T-helper 1 cell treated with Interleukin-12 subunit alpha and Interleukin-12 subunit beta and Interleukin-4 antibody, amounts not matched to agents 30 μg/mL and 1 μg/mL, for 36 hours (primary cell): ENCODE measurements around the gene ZNF410.

Experiments
- H3K27ac Mint-ChIP-seq: one replicate; pipeline ENCODE4 v1.8.0; 2021; ENCODE audit warnings: mild to moderate bottlenecking, mixed read lengths
- H3K27me3 Mint-ChIP-seq: one replicate; pipeline ENCODE4 v1.8.0; 2021; ENCODE audit warnings: low read depth, mixed read lengths
- H3K36me3 Mint-ChIP-seq: one replicate; pipeline ENCODE4 v1.8.0; 2021; ENCODE audit warnings: low read depth, mixed read lengths
- H3K4me1 Mint-ChIP-seq: one replicate; pipeline ENCODE4 v1.8.0; 2021; ENCODE audit warnings: low read depth, mixed read lengths
- H3K4me3 Mint-ChIP-seq: one replicate; pipeline ENCODE4 v1.8.0; 2021; ENCODE audit warnings: mild to moderate bottlenecking, moderate library complexity, mixed read lengths
- H3K9me3 Mint-ChIP-seq: one replicate; pipeline ENCODE4 v1.8.0; 2021; ENCODE audit warnings: mixed read lengths

ZNF410 gene

DNA sequence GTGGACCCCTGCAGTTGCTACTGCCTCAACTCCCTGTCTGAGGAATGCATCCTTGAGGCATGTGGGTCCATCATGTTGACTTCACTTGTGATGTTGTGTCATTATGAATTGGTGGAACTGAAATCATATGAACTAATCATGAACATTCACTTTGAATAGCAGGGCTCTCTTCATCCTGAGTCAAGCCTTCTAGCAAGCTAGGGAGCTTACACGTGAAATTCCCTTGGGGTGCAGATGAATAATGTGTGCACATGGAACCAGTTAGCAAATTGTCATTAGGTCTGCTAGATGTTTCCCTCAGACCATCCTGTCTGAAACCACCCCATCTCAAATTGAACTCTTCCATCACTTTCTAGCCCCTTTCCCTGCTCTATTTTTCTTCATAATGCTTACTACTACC lies 67.1 kb downstream of the ZNF410 start:
- Mint-ChIP-seq H3K4me1 (peaks cover 11% of the 10 kb centered on the region), H3K27ac (no peak overlapping the region), H3K36me3 (peaks cover 10% of the 10 kb centered on the region), H3K27me3 (no peaks in the 10 kb centered on the region), H3K4me3 (no peak overlapping the region), H3K9me3 (no peaks in the 10 kb centered on the region)

DNA sequence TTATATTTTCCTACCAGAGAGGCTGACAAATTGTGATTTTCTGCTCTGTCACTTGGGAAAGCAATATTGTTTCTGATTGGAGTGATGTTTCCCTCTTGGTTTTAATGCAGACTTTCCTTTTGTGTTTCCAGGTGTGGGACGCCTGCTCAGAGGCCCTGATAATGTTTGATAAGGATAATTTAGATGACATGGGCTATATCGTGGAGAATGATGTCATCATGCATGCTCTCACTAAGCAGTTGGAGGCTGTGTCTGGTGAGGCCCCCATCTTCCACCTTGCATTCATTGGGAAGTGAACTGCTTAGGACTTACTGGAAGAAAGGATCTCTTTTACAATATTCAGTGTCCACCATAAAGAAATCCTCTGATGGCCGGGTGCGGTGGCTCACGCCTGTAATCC lies 69.0 kb downstream of the ZNF410 start:
- peaks cover 5% of the 10 kb centered on the region for H3K4me1 Mint-ChIP-seq
- peaks cover 17% of the 10 kb centered on the region for H3K36me3 Mint-ChIP-seq
- no peaks in the 10 kb centered on the region for H3K9me3 Mint-ChIP-seq
- no peaks in the 10 kb centered on the region for H3K27me3 Mint-ChIP-seq
- H3K4me3 Mint-ChIP-seq = no peak overlapping the region
- no peak overlapping the region for H3K27ac Mint-ChIP-seq

GRCh38 chr14:73958591-73958990 lies 71.9 kb downstream of the ZNF410 start:
- H3K27me3 Mint-ChIP-seq = no peaks in the 10 kb centered on the region
- peaks cover 24% of the 10 kb centered on the region for H3K36me3 Mint-ChIP-seq
- H3K4me1 Mint-ChIP-seq = no peaks in the 10 kb centered on the region
- H3K4me3 Mint-ChIP-seq = no peak overlapping the region
- H3K9me3 Mint-ChIP-seq = no peaks in the 10 kb centered on the region
- H3K27ac Mint-ChIP-seq = no peak overlapping the region

- Mint-ChIP-seq H3K4me3 (no peak overlapping the region), H3K4me1 (no peaks in the 10 kb centered on the region), H3K27me3 (no peaks in the 10 kb centered on the region), H3K9me3 (no peaks in the 10 kb centered on the region), H3K27ac (no peak overlapping the region), H3K36me3 (peaks cover 26% of the 10 kb centered on the region)
Observed at GRCh38 chr14:73961192-73961591, 74.5 kb downstream of the ZNF410 start.

GRCh38 chr14:73965216-73965615 lies 78.6 kb downstream of the ZNF410 start:
- H3K36me3 Mint-ChIP-seq = peaks cover 16% of the 10 kb centered on the region
- H3K4me1 Mint-ChIP-seq = no peaks in the 10 kb centered on the region
- no peak overlapping the region for H3K4me3 Mint-ChIP-seq
- no peak overlapping the region for H3K27ac Mint-ChIP-seq
- no peaks in the 10 kb centered on the region for H3K9me3 Mint-ChIP-seq
- no peaks in the 10 kb centered on the region for H3K27me3 Mint-ChIP-seq

DNA sequence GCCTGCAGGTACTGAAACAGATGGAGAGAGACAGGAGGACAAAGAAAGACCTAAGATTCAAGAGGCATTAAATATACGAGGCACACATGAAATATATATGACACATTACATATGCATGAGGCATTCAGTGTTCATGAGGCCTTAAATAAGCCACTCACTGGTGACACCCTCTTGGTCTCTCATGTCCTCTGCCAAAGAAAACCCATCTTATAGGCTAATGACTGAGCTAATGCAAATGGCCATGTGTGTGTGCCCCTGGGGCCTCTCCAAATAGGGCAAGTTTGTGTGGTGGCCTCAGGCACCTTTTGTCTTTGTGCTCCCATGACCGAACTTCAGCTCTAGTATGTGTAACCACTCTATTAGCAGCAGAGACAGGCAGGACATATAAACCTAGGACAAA lies 82.2 kb downstream of the ZNF410 start:
- Mint-ChIP-seq H3K9me3 (no peaks in the 10 kb centered on the region), H3K4me1 (no peaks in the 10 kb centered on the region), H3K4me3 (no peak overlapping the region), H3K27me3 (no peaks in the 10 kb centered on the region), H3K36me3 (peaks cover 5% of the 10 kb centered on the region), H3K27ac (no peak overlapping the region)

- H3K27ac Mint-ChIP-seq = no peak overlapping the region
- peaks cover 3% of the 10 kb centered on the region for H3K36me3 Mint-ChIP-seq
- H3K4me3 Mint-ChIP-seq = no peak overlapping the region
- no peaks in the 10 kb centered on the region for H3K4me1 Mint-ChIP-seq
- no peaks in the 10 kb centered on the region for H3K27me3 Mint-ChIP-seq
- H3K9me3 Mint-ChIP-seq = no peaks in the 10 kb centered on the region
Observed at GRCh38 chr14:73973497-73973896, 86.8 kb downstream of the ZNF410 start.

GRCh38 chr14:73976125-73976524 lies 89.5 kb downstream of the ZNF410 start:
- no peaks in the 10 kb centered on the region for H3K9me3 Mint-ChIP-seq
- no peak overlapping the region for H3K4me3 Mint-ChIP-seq
- no peaks in the 10 kb centered on the region for H3K36me3 Mint-ChIP-seq
- no peaks in the 10 kb centered on the region for H3K4me1 Mint-ChIP-seq
- H3K27ac Mint-ChIP-seq = no peak overlapping the region
- no peaks in the 10 kb centered on the region for H3K27me3 Mint-ChIP-seq

DNA sequence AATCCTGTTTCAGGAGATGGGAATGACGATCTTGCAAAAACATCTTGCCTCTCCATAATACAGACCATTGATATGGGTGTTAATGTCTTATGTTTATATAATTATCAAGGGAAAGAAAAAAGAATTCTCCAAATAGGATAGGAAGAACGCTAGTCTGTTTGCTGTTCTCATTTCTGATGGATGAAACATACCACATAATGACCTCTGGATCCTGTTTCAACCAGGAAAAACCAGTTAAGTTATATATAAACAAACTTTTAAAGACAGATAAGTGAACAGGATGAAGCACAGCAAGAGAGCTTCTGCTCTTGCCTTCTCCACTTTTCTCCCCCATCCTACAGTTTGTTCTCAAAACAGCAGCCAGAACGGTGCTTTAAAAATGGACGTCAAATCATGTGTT lies 91.2 kb downstream of the ZNF410 start:
- no peak overlapping the region for H3K27ac Mint-ChIP-seq

More for the DNA sequence above, 91.2 kb downstream of the ZNF410 start:
- no peaks in the 10 kb centered on the region for H3K4me1 Mint-ChIP-seq
- no peaks in the 10 kb centered on the region for H3K36me3 Mint-ChIP-seq
- no peak overlapping the region for H3K4me3 Mint-ChIP-seq
- no peaks in the 10 kb centered on the region for H3K27me3 Mint-ChIP-seq
- no peaks in the 10 kb centered on the region for H3K9me3 Mint-ChIP-seq
